Cardiac septum (tissue), 1 donor: ENCODE measurements around the gene CEP85L. TPM values are rescaled to one million over a fixed set of nuclear protein-coding genes. Genes with fewer than 3 reads are reported as not detected.

ENCODE experiments used
- DNase-seq: peaks from one replicate; pipeline ENCODE4 v3.0.0-alpha.2; 2020; ENCODE audit warnings: low spot score
- intact Hi-C: fragments of 100-400 bp; cut with DNase I; formaldehyde crosslinking; loops from one replicate; pipeline ENCODE4 v1.14.0; 2022
- total RNA-seq: library from RNA; stranded (reverse); fragmentation: NEBNext Ultra II Directional; extraction: Animal tissue kit (Norgen Biotek cat#: 25700); gene quantifications from one replicate; pipeline ENCODE4 v1.2.1, GENCODE V29; 2021
- donor health status: DM: no; HTN: no; CAD: no.

Gene CEP85L
- total RNA-seq, 1 donor from 2014 or later = 6.6 TPM

GRCh38 chr6:118663993-118664985 is 12.9 kb upstream of the CEP85L start:
- no peak for DNase-seq
- intact Hi-C loops = no loop called here

GRCh38 chr6:118661831-118662230 is 10.4 kb upstream of the CEP85L start:
- no peak for DNase-seq
- intact Hi-C loops = no loop called here

GRCh38 chr6:118660218-118660569 is 8.8 kb upstream of the CEP85L start:
- no peak for DNase-seq
- intact Hi-C loops = no loop called here

- intact Hi-C loops = no loop called here
These were observed 8.3 kb upstream of the CEP85L start for GRCh38 chr6:118659513-118660217.

GRCh38 chr6:118656847-118657451 is 5.6 kb upstream of the CEP85L start:
- intact Hi-C loops = no loop called here
- DNase-seq = no peak

More at GRCh38 chr6:118659513-118660217, 8.3 kb upstream of the CEP85L start:
- DNase-seq = no peak

GRCh38 chr6:118652051-118652615 is 742 bp upstream of the CEP85L start:
- intact Hi-C loops = loop anchor here (5.0 kb wide), 1 partner anchor 125 kb away; no protein-coding TSS in a partner anchor
- no peak for DNase-seq

- intact Hi-C loops = loop anchor here (2.0 to 5.0 kb wide), 2 partner anchors 58 to 127 kb away; no protein-coding TSS in a partner anchor
- no peak for DNase-seq
These were observed 659 bp downstream of the CEP85L start for GRCh38 chr6:118650582-118651281.

GRCh38 chr6:118649918-118650581 is 1.3 kb downstream of the CEP85L start:
- intact Hi-C loops = loop anchor here (2.0 to 5.0 kb wide), 2 partner anchors 59 to 127 kb away; no protein-coding TSS in a partner anchor
- DNase-seq = no peak

- intact Hi-C loops = no loop called here
- DNase-seq = no peak
These were observed 2.4 kb downstream of the CEP85L start for GRCh38 chr6:118648866-118649554.

GRCh38 chr6:118646977-118647376 is 4.4 kb downstream of the CEP85L start:
- intact Hi-C loops = no loop called here
- DNase-seq = no peak

GRCh38 chr6:118645395-118645794 is 6.0 kb downstream of the CEP85L start:
- intact Hi-C loops = no loop called here
- DNase-seq = no peak

GRCh38 chr6:118644007-118644406 is 7.4 kb downstream of the CEP85L start:
- DNase-seq = no peak
- intact Hi-C loops = no loop called here

GRCh38 chr6:118641042-118641441 is 10.3 kb downstream of the CEP85L start:
- intact Hi-C loops = no loop called here
- no peak for DNase-seq

GRCh38 chr6:118639054-118639964 is 12.1 kb downstream of the CEP85L start:
- intact Hi-C loops = no loop called here
- no peak for DNase-seq

GRCh38 chr6:118638288-118638687 is 13.1 kb downstream of the CEP85L start:
- intact Hi-C loops = no loop called here
- no peak for DNase-seq

- no peak for DNase-seq
- intact Hi-C loops = no loop called here
These were observed 15.3 kb downstream of the CEP85L start for GRCh38 chr6:118635909-118636735.
